NCI-H1105 treated with DMSO at 0.1 percent for 48 hours (cell line): Measurements from ENCODE around the gene CLDN34.

Source experiments
- DNase-seq: peaks from one replicate; lab custom pipeline; 2025; lab: John Stamatoyannopoulos, UW

Gene CLDN34

GRCh38 chrX:9966775-9967408 is at the start of gene CLDN34:
Gene CLDN34, plus strand, starts transcription at chrX:9967358. Its CDS starts 0 bp downstream, at chrX:9967358.
- DNase-seq, result no peak

- no peak for DNase-seq
These were observed 49.3 kb upstream of the CLDN34 start for GRCh38 chrX:9917861-9918260.

DNA sequence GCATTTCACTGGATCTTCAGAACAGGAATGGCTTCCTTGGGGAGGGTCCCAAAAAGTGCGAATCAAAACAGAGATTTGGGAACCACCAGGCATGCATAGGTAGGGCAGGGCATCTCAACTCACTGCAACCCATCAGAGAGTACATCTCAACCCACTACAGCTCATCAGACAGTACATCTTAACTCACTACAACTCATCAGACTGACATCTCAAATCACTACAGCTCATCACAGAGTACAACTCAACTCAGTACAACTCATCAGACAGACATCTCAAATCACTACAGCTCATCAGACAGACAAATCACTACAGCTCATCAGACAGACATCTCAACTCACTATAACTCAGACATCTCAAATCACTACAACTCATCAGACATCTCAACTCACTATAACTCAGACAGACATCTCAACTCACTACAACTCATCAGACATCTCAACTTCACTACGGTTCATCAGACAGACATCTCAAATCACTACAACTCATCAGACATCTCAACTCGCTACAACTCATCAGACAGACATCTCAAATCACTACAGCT is 47.5 kb upstream of the CLDN34 start:
- DNase-seq, result no peak

DNA sequence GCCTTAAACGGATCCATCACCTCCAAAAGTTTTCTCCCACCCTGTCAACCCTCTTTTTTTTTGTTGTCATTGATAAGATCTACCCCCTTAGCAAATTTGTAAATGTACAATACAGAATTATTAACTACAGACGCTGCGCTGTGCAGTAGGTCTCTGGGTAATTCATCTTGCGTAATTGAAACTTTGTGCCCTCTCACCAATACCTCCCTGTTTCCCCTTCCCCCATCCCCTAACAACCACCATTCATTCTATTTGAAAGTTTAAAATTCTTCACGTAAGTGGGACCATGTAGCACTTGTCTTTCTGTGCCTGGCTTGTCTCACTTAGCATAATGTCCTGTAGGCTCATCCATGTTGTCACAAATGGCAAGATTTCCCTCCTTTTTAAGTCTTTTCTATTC is 45.8 kb upstream of the CLDN34 start:
- DNase-seq, result no peak

- DNase-seq, result no peak
These were observed 43.8 kb upstream of the CLDN34 start for GRCh38 chrX:9923357-9923756.

GRCh38 chrX:9926002-9926401 is 41.2 kb upstream of the CLDN34 start:
- DNase-seq, result no peak

GRCh38 chrX:9927698-9928482 is 39.3 kb upstream of the CLDN34 start:
- DNase-seq, result peak; percentile 61

DNA sequence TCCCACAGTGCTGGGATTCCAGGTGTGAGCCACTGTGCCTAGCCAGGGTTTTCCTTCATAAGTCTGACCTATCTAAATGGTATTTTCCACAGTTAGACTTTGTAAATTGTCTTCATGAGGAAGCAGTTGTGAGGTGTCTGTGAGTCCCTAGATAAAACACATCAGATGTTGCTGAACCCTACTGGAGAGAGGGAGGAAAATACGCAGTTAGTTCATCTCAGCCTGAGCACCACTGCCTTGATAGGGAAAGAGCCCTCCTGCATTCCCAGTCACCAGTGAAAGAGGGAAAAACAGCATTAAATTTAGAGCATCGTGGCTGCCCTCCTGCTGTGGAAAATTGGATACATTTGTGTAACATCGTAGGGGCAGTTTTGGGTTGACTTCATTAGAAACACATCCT is 31.7 kb upstream of the CLDN34 start:
- DNase-seq, result no peak

- DNase-seq, result no peak
These were observed 29.4 kb upstream of the CLDN34 start for GRCh38 chrX:9937761-9938160.

- no peak for DNase-seq
These were observed 28.6 kb upstream of the CLDN34 start for GRCh38 chrX:9938516-9938915.

DNA sequence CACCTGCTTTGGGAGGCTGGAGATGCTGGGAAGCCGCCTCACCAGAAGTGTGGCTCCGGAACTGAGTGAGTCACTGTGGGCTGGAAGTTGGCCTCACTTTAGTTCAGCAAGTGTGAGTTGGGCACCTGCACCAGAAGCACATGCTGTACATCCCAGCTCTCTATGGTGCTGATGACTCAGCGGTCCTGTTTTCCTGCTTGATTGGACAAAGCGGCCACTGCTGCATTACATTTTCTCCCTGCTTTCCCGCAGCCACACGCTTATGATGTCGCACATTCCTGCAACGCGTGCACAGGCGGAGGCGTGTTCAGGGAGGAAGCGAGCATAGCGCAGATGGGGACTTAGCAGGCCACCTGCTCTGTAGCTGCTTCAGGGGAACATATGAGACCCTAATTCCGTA is 26.7 kb upstream of the CLDN34 start:
- DNase-seq, result no peak

- no peak for DNase-seq
These were observed 25.1 kb upstream of the CLDN34 start for GRCh38 chrX:9942086-9942485.

DNA sequence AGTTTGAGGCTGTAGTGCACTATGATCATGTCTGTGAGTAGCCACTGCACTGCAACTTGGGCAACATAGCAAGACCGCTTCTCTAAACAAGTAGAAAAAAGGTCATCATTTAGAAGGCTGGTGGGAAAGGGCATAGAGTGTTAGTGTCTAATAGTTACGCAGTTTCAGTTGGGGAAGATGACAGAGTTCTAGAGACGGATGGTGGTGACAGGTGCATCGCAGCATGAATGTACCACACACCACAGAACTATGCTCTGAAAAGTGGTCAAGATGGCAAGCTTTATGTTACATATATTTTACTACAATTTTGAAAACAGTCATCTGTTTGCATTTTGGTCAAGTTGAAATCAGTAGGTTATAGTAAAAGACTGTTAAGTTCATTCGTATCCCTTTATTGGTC is 23.7 kb upstream of the CLDN34 start:
- DNase-seq, result no peak

- DNase-seq, result peak; percentile 7
These were observed 19.9 kb upstream of the CLDN34 start for GRCh38 chrX:9947131-9947794.

- peak; percentile 3 for DNase-seq
These were observed 18.8 kb upstream of the CLDN34 start for GRCh38 chrX:9948406-9948805.

DNA sequence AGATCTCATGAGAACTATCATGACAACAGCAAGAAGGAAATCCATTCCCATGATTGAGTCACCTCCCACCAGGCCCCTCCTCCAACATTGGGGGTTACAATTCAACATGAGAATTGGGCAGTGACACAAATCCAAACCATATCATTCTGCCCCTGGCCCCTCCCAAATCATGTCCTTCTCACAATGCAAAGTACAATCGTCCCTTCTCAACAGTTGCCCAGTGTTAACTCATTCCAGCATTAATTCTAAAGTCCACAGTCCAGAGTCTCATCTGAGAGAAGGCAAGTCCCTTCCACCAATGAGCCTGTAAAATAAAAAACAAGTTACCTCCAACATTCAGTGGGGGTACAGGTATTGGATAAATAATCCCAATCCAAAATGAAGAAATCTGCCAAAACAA is 14.9 kb upstream of the CLDN34 start:
- no peak for DNase-seq

DNA sequence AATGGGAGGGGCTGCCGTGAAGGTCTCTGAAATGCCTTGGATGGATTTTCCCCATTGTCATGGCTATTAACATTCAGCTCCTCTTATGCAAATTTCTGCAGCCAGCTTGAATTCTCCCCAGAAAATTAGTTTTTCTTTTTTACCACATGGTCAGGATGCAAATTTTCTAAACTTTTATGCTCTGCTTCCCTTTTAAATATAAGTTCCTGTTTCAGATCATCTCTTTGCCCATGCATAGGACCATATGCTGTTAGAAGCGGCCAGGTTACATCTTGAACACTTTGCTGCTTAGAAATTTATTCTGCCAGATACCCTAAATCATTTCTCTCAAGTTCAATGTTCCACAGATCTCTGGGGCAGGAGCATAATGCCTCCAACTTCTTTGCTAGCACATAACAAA is 13.8 kb upstream of the CLDN34 start:
- no peak for DNase-seq

- DNase-seq, result no peak
These were observed 11.7 kb upstream of the CLDN34 start for GRCh38 chrX:9955506-9955905.

GRCh38 chrX:9957743-9958142 is 9.4 kb upstream of the CLDN34 start:
- DNase-seq, result no peak

DNA sequence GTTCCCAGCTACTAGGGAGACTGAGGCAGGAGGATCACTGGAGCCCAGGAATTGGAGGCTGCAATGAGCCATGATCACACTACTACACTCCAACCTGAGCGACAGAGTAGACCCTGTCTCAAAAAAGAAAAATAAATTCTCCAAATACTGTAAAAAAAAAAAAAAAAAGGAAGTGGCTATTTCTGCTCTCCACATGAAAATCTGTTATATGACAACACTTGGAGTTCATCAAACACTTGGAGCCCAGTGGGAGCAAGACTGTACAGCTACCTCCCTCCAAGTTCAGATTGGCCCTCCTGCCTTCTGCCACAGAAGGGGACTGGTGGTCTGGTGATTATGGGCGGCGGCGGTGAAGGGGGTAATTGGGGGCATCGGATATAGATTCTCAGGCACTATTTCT is 9.0 kb upstream of the CLDN34 start:
- DNase-seq, result no peak

- no peak for DNase-seq
These were observed 5.4 kb upstream of the CLDN34 start for GRCh38 chrX:9961750-9962149.

DNA sequence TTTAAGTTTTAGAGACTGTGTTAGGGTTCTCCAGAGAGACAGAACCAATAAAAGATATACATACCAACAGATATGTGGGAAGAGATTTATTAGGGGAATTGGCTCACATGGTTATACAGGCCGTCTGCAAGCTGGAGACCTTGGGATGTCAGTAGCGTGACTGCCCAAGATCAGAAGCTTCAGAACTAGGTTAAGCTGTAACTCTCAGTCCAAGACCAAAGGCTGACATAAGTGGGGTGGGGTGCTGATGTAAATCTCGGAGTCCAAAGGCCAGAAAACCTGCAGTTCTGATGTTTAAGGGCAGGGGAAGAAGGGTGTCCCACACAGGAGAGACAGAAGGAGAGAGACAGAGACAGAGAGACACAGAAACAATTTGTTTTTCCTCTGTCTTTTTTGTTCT is 10.5 kb downstream of the CLDN34 start:
- no peak for DNase-seq

DNA sequence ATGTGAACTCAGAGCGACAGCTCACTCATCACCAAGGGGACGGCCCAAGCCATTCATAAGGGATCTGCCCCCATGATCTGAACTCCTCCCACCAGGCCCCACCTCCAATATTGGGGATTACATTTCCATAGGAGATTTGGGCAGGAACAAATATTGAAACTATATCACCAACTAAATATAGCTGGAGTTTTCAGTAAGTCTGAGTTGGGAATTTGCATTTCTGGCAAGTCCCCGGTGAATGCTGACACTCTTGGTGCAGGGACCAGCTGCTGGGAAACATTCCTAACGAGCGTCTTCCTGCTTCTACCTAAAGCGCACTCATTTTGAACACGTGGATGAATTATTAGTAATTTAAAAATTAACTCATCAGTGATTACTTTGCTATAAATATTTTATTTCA is 13.2 kb downstream of the CLDN34 start:
- no peak for DNase-seq
